CD4-positive, alpha-beta T cell treated with Interleukin-6 for 4 hours (primary cell): ENCODE measurements around the gene TIGAR.

ENCODE experiments used
- DNase-seq: peaks from one replicate; pipeline ENCODE4 v3.0.0-alpha.2; 2020; ENCODE audit warnings: mixed read lengths

TIGAR gene

GRCh38 chr12:4320853-4321701, at the start of gene TIGAR:
Gene TIGAR, plus strand, starts transcription at chr12:4321213. Its CDS starts 59 bp downstream, at chr12:4321272.
- DNase-seq: peak; percentile 93

- peak; percentile 94 for DNase-seq
These were observed 49.1 kb upstream of the TIGAR start for GRCh38 chr12:4271717-4272423.

- DNase-seq: peak; percentile 59
These were observed 48.4 kb upstream of the TIGAR start for GRCh38 chr12:4272424-4273272.

GRCh38 chr12:4273273-4273651, 47.8 kb upstream of the TIGAR start:
- no peak for DNase-seq

- peak; percentile 78 for DNase-seq
These were observed 47.2 kb upstream of the TIGAR start, which contains the start of gene CCND2 for GRCh38 chr12:4273652-4274395. Gene CCND2, plus strand, starts transcription at chr12:4273762. Its CDS starts 279 bp downstream, at chr12:4274041.

GRCh38 chr12:4274396-4275015, 46.5 kb upstream of the TIGAR start:
- DNase-seq: peak; percentile 51

GRCh38 chr12:4275016-4275869, 45.8 kb upstream of the TIGAR start:
- DNase-seq: peak; percentile 32

GRCh38 chr12:4275870-4276301, 45.1 kb upstream of the TIGAR start:
- DNase-seq: no peak

- peak; percentile 90 for DNase-seq
These were observed 44.3 kb upstream of the TIGAR start for GRCh38 chr12:4276524-4277204.

GRCh38 chr12:4277205-4277543, 43.8 kb upstream of the TIGAR start:
- DNase-seq: no peak

- DNase-seq: no peak
These were observed 43.2 kb upstream of the TIGAR start for GRCh38 chr12:4277857-4278256.

GRCh38 chr12:4278329-4279197, 42.5 kb upstream of the TIGAR start:
- no peak for DNase-seq

- DNase-seq: no peak
These were observed 41.8 kb upstream of the TIGAR start for GRCh38 chr12:4279198-4279690.

GRCh38 chr12:4280351-4281163, 40.5 kb upstream of the TIGAR start:
- no peak for DNase-seq

- DNase-seq: no peak
These were observed 39.8 kb upstream of the TIGAR start for GRCh38 chr12:4281173-4281654.

- no peak for DNase-seq
These were observed 38.7 kb upstream of the TIGAR start for GRCh38 chr12:4282103-4282891.

GRCh38 chr12:4282892-4283511, 38.0 kb upstream of the TIGAR start:
- DNase-seq: no peak
